ENCODE measurements around the gene TBC1D25.
A peak's percentile ranks its signal among the peaks of the same experiment; 100 is the strongest.

TBC1D25 gene, protein sequence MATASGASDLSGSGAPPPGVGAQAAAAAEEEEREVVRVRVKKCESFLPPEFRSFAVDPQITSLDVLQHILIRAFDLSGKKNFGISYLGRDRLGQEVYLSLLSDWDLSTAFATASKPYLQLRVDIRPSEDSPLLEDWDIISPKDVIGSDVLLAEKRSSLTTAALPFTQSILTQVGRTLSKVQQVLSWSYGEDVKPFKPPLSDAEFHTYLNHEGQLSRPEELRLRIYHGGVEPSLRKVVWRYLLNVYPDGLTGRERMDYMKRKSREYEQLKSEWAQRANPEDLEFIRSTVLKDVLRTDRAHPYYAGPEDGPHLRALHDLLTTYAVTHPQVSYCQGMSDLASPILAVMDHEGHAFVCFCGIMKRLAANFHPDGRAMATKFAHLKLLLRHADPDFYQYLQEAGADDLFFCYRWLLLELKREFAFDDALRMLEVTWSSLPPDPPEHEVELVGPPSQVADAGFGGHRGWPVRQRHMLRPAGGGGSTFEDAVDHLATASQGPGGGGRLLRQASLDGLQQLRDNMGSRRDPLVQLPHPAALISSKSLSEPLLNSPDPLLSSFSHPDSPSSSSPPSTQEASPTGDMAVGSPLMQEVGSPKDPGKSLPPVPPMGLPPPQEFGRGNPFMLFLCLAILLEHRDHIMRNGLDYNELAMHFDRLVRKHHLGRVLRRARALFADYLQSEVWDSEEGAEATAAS

DNA sequence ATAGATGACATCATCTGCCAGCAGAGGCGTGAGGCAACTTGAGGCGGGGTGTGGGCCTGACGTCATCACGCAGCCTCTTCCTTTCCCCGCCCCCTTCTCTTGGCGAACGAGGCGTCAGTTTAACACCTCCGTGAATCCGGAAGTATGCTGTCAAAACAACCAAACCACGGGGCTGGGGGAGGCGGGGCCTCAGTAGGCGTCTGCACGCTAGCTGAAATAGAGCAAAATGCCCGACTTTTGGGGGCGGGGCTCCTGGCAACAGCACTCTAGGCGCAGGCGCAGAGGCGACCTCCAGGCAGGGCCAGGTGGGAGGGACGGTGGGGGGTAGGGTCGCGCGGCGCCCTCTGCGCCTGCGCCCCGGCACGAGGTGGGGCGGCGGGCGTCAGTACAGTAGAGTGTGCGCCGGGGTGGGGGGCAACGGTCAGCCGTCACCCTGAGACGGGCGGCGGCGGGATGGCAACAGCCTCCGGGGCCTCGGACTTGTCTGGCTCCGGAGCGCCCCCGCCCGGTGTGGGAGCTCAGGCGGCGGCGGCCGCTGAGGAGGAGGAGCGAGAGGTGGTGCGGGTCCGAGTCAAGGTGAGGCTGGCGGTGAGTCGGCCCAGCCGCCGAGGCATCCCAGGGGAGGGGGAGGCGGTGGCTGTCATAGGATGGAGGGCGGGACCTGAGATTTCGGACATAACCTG lies at the start of gene TBC1D25:
TSS of gene TBC1D25 (plus strand) at position 370 of the 683 bp plus-strand sequence. CDS start at position 454, 84 bp downstream.
- peak; percentile 92 for DNase-seq (ENCODE audit: low read depth)

DNA sequence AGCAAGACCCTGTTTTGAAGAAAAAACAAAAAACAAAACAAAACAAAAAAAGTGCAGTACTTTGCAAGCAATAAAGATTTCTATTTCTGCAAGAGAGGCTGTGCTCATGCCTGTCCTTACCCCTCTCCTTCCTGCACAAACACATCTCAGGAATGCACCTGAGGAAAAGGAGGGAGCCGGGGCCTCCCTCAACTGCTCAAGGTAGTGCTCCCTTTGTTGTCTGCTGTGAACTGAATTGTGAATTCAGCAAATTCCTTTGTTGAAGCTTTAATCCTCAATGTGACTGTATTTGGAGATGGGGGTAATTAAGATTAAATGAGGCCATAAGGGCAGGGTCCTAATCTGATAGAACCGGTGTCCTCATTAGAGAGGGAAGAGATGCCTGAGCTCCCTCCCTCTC lies 49.6 kb upstream of the TBC1D25 start:
- no peak for DNase-seq (ENCODE audit: low read depth)

DNA sequence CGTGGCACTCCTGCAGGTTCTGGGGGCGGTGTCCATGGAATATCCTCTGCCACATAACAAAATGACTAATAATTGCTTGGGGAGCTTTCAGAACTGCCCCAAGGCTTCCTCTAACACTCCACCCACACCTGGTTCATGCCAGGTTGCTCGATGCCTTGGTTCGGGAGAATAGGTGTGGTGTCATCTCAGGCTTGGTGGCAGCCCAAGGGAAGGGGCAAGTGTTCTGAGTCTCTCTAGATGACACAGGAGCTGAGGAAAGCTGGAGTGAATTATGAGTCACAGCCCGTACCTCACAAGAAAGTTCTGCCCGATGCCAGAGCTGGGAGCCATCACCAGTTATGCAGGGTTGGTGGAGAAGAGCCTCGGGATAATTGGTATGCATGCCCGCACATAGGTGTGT lies 48.9 kb upstream of the TBC1D25 start:
- no peak for DNase-seq (ENCODE audit: low read depth)

DNA sequence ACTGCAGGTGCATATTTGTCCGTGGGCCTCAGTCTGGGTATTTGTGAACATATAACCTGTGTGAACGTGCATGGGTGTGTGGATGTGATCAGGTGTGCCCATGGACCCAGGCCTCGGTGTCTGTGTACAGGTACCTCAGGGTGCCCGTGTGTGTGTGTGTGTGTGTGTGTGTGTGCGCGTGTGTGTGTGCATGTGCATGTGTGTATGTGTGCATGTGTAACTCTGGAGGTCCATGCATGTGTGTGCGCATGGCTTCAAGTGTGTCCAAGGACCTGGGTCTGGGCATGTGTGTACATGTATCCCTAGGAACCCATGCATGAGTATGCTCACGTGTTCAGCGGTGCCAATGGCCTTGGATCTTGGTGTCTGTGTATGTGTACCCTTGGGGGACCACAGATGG lies 47.7 kb upstream of the TBC1D25 start:
- DNase-seq (ENCODE audit: low read depth), result no peak

DNA sequence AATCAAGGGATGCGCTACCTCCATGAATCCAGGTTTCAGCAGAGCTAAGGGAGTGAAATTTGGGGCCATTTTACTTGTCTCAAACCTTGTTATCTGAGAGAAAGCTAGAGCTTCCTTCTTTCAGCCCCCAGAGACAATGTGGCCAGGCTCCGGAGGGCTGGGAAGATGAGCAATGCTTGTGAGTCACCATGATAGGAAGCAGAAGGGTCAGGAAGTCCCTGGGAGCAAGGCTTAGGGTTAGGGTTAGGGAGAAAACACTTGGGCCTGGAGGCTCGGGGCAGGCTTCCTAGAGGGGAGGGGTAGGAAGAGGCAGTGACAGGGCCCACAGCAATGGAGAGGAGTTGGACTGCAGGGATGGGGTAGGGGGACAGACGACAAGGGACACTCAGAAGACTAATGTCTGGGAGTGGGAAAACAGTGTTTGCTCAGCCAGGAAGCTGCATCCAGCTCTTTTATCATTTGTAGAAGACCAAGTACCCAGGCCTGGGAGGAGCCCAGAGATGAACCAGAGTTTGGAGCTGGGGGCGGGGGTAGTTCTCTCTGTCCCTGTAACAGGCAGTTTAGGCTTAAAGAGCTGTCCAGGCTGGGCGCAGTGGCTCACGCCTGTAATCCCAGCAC lies 47.1 kb upstream of the TBC1D25 start:
- no peak for DNase-seq (ENCODE audit: low read depth)

DNA sequence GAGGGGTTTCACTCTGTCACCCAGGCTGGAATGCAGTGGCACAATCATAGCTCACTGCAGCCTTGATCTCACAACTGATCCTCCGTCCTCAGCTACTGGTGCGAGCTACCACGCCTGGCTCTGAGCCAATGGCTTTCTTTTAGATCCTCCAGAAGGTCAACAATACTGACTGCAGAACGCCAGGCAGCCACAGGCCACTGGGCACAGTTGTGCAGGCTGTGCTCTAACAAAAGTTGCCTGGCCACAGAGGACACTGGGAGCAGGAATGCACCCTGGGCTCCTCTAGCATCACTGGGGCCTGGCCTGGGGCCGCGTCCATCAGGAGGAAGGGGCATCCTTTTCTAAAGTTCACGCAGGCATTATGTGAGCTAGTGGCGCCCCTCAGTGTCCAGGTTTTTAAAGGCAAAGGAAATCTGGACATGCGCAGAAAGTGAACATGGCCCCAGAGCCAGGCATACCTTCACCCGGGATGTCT lies 45.6 kb upstream of the TBC1D25 start:
- no peak for DNase-seq (ENCODE audit: low read depth)

DNA sequence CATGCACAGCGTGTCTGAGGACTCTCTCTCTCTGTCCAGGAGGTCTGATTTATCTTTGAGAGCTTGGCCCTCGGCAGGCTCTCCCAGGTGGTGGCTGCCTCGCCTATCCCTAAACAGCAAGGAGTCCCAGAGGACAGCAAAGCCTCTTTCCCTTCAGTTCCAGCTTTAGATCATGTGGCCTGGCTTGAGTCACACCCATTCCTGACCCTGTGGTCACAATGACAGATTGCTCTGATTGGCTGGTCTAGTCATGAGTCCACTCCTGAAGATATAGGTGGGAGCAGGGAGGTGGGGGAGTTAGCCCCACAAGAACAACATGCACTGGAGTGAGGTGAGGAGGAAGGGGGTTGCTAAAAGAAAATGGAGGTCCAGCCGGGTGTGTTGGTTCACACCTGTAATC lies 42.9 kb upstream of the TBC1D25 start:
- DNase-seq (ENCODE audit: low read depth), result no peak

DNA sequence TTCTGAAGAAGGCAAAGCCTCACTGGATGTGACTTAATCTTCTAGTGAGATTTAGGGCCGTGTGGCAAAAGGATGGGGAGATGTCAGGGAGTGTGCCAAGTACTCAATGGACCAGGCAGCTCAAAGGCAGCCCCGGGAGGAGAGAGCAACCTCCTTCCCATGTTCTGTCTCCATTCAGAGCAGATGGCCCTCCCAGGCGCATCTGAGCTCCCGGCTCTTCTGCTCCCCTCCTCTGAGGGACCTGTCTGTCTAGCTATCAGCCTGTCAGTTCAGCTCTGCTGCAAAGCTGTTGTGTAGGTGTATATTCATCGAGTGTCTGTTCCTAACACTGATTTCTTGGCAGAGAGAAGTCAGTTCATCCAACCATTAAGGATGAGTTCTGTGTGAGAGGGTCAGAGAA lies 41.6 kb upstream of the TBC1D25 start:
- no peak for DNase-seq (ENCODE audit: low read depth)

DNA sequence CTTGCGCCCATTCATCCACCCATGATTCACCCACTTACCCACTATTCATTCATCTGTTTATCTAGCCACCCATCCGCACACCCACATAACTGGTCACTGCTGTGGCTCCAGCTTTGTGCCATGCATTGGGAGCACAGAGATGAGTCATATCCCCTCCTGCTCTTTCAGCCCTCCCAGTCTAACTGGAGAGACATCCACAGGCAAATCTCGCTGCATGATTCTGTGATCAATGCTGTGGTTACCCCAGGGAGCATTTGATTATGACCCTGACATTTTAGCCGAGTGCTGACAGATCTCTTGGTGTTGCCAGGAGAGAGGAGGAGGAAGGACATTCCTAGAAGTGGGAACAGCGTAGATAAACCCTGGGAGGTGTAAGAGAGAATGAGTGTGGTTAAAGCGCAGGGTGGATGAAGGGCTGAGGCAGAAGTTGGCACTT lies 41.1 kb upstream of the TBC1D25 start:
- no peak for DNase-seq (ENCODE audit: low read depth)

DNA sequence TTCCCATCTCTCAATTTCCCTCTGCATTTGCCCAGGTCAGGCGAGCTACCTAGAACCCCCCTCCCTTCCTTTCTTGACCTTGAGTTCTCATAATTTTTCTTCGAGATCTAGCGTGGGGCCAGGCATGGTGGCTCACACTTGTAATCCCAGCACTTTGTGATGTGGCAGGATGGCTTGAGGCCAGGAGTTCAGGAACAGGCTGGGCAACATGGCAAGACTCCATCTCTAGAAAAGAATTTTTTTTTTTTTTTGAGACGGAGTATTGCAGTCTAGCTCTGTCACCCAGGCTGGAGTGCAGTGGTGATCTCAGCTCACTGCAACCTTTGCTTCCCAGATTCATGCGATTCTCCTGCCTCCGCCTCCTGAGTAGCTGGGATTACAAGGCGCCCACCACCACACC lies 35.3 kb upstream of the TBC1D25 start:
- no peak for DNase-seq (ENCODE audit: low read depth)

DNA sequence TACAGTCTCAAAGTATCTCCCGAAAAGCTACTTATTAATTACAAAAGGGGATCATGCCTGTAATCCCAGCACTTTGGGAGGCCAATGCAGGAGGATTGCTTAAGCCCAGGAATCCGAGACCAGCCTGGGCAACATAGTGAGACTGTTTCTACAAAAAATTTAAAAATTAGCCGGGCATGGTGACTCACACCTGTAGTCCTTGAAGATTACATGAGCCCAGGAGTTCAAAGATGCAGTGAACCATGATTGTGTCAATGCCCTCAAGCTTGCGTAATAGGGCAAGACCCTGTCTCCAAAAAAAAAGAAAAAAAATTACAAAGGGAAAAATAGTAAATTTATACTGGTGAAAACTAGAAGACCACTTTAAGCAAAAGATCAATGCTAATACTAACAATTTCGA lies 34.0 kb upstream of the TBC1D25 start:
- DNase-seq (ENCODE audit: low read depth), result no peak

DNA sequence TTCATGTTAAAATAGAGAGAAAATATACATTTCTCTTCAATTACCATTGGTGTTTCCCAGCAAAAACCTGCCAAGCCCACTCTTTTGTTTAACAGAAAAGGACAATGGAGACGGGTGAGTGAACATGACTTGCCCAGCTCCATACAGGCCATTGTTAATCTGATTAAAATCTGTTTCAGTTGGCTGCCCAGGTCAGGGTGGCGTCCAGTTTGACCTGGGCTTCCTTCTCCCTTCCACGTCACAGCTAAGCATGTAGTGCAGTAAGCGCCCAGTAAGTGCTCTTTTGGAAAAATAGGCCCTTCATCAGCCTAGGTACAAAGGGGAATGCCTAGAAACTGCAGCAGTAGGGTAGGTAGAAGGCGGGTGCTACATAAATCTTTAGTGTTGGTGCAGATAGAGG lies 32.3 kb upstream of the TBC1D25 start:
- no peak for DNase-seq (ENCODE audit: low read depth)

DNA sequence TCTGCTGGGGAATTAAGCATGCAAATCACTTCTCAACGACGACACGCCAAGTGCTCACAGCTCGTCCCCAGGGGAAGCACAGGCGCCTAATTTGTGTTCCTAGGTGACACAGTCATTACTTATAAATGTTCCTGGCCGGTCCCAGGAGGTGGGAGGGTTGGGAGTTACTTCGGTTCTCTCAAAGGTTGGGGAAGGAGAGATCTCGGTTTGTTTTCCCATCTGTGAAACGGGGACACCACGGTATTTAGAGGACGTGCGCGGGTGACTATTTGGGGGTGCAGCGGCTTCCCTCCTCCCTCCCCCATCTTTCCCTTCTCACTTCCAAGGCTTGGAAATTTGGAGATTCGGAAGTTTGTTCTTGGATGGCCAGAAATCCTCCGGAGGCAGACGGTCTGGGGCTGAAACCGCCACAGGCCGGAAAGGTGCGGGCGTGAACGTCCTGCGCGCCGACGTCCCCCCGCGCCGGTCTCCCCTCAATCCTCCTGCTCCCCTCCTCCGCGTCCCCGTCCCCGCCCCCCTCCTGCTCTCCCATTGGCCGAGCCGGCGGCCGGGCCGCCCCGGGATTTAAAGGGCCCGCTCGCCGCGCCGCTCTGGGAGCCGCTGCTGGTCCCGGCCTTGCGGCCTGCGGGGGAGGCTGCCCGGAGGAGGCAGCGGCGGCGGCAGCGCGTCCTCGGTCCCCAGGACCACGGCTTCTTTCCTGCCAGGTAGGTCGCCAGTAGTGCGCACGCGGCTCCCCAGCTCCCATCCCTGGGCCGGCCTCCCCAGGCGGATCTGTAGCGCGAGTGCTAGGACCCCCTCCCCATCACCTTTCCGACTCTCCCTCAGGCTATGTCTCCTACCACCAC lies 30.9 kb upstream of the TBC1D25 start, which contains the start of gene PORCN:
TSS of gene PORCN (plus strand) at position 593 of the 845 bp plus-strand sequence. CDS start 829 bp downstream, outside the sequence.
- DNase-seq (ENCODE audit: low read depth), result peak; percentile 78

DNA sequence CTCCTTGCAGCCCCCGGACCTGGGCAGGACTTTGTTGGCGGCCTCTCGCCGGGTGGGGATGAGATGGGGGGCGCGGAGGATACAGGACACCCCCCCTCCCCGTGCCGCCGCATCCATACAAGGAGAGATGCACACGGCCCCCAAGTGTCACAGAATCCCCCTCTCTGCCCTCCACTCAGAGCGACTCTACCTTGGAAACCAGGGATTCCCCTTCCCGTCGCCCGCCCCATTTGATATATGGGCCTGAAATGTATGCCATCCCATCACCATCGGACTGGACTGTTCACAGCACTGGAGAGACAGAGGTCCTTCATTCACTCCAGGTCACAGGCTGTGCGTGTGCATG lies 30.3 kb upstream of the TBC1D25 start:
- DNase-seq (ENCODE audit: low read depth), result no peak

DNA sequence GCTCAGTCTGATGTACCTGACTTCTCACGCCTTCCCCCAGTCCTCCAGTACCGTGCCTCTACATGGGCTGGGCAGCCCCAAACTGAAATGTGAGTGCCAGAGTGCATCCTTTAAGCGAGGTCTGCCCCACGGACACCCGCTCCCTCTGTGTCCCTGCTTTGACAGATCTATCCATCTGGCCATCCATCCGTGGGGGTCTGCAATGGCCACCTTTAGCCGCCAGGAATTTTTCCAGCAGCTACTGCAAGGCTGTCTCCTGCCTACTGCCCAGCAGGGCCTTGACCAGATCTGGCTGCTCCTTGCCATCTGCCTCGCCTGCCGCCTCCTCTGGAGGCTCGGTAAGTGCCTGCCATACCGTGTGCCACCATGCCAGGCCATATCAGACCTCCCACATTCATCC lies 29.9 kb upstream of the TBC1D25 start:
- DNase-seq (ENCODE audit: low read depth), result no peak

DNA sequence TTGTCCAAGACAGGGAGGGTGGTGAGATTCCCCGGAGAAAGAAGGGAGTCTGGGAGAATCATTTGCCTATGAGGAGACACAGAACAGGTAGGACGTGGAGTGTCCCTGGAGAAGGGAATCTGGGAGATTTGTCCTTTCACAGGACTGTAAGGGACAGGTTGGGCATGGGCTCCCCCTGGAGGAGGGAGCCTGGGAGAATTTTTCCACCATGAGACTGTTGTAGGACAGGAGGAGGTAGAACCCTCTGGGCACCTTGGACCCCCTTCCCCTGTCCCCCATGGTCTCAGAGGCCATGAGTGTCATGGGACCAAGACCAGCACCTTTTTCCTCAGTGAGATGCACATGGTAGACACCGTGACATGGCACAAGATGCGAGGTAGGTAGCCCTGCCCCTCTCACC lies 28.0 kb upstream of the TBC1D25 start:
- DNase-seq (ENCODE audit: low read depth), result no peak

DNA sequence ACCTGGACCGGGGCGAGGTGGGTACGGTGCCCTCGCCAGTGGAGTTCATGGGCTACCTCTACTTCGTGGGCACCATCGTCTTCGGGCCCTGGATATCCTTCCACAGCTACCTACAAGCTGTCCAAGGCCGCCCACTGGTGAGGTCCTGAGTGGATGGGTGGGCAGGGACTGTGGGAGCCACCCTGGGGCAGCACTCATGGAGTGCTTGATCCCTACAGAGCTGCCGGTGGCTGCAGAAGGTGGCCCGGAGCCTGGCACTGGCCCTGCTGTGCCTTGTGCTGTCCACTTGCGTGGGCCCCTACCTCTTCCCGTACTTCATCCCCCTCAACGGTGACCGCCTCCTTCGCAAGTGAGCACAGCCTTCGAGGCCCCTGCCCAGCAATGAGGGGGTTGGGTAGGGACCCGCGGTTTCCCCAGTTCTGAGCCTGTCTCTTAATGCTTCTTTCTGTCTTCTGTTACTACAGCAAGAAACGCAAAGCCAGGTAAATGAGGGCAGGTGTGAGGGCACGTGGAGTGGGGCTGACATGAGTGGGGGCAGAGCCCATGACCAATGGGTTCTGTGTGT lies 27.1 kb upstream of the TBC1D25 start:
- DNase-seq (ENCODE audit: low read depth), result no peak

DNA sequence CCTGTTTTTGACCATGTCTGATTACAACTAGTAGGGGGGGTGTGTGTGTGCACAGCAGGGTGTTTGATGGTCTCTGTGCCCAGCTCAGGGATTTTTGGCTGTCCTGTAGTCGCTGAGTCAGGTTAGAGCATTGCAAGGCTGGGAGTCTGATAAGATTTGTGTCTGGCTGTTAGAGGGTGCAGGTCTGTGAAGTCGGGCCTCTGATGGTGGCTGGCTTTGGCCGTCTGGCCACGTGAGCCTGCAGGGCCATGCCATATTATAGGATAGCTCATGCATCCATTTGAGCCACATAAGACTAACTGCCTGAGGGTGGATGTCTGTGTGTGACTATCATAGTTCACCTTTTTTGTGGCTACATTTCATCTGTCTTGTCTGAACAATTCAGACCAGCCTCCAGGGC lies 25.8 kb upstream of the TBC1D25 start:
- no peak for DNase-seq (ENCODE audit: low read depth)

DNA sequence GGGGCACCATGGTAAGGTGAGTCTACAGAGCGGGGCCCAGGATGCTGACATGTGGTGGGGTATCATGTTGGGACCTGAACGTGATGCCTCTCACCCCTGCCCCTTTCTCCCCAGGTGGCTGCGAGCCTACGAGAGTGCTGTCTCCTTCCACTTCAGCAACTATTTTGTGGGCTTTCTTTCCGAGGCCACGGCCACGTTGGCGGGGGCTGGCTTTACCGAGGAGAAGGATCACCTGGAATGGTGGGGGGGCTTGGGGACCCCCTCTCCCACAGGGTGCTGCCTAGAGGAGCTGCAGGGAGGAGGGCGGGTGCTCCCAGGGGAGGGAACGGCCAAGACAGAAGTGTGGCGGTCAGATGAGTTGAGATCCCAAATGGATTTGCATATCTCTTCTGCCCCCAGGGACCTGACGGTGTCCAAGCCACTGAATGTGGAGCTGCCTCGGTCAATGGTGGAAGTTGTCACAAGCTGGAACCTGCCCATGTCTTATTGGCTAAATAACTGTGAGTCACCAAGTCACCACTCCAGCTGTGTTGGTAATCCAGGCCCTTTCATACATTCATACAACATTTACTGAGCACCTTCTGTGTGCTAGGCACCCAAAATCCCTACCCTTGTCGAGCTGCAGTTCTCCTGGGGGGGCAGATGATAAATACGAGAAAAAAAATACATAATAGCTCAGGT lies 25.2 kb upstream of the TBC1D25 start:
- DNase-seq (ENCODE audit: low read depth), result no peak

DNA sequence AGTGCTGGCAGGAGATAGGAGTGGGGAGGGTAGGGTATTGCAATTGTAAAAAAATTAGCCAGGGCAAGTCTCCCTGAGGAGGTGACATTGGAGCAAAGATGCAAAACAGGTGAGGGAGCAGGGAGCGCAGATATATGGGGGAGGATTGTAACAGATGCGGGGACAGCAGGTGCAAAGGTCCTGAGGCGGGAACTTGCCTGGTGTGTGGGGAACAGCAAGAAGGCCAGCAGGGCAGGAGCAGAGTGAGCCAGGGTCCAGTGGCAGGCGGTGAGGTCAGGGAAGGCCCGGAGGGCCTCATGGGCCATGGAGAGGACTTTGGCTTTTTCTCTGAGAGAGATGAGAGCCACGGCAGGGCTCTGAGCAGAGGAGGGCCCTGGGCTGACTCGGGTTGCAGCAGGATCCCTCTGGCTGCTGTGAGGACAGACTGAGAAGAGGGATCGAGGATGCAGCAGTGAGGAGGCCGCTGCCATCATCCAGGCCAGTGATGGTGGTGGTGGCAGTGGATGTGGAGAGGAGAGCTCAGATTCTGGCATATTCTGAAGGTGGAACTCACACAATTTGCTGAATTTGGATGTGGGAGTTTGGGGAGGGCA lies 24.6 kb upstream of the TBC1D25 start:
- no peak for DNase-seq (ENCODE audit: low read depth)

All from activated T-cell treated with anti-CD3 and anti-CD28 coated beads for 48 hours (primary cell).